Retina (tissue), 1 donor: ENCODE measurements around the gene ECEL1.

Source experiments
- DNase-seq: peaks from one replicate; pipeline ENCODE4 v3.0.0-alpha.2; 2016

ECEL1 gene

GRCh38 chr2:232522623-232523401 lies 35.2 kb upstream of the ECEL1 start:
- no peak for DNase-seq

- DNase-seq: peak; percentile 89
Measured at GRCh38 chr2:232521959-232522622, 34.5 kb upstream of the ECEL1 start.

- no peak for DNase-seq
Measured at GRCh38 chr2:232521098-232521497, 33.5 kb upstream of the ECEL1 start.

- DNase-seq: no peak
Measured at GRCh38 chr2:232520489-232520888, 32.9 kb upstream of the ECEL1 start.

- DNase-seq: peak; percentile 80
Measured at GRCh38 chr2:232519581-232520438, 32.2 kb upstream of the ECEL1 start, which contains the start of gene PRSS56. TSS of gene PRSS56 (plus strand) at chr2:232520388. CDS start at chr2:232520599, 211 bp downstream.

- no peak for DNase-seq
Measured at GRCh38 chr2:232518844-232519243, 31.2 kb upstream of the ECEL1 start.

GRCh38 chr2:232516551-232516950 lies 28.9 kb upstream of the ECEL1 start:
- no peak for DNase-seq

GRCh38 chr2:232515639-232516038 lies 28.0 kb upstream of the ECEL1 start:
- DNase-seq: no peak

- no peak for DNase-seq
Measured at GRCh38 chr2:232513353-232513752, 25.7 kb upstream of the ECEL1 start.

GRCh38 chr2:232512602-232513001 lies 25.0 kb upstream of the ECEL1 start:
- peak; percentile 77 for DNase-seq

- DNase-seq: no peak
Measured at GRCh38 chr2:232511336-232511890, 23.8 kb upstream of the ECEL1 start.

GRCh38 chr2:232508251-232508650 lies 20.6 kb upstream of the ECEL1 start:
- no peak for DNase-seq

- DNase-seq: no peak
Measured at GRCh38 chr2:232506709-232507108, 19.1 kb upstream of the ECEL1 start.

GRCh38 chr2:232505856-232506255 lies 18.2 kb upstream of the ECEL1 start:
- DNase-seq: peak; percentile 69

GRCh38 chr2:232504438-232504837 lies 16.8 kb upstream of the ECEL1 start:
- peak; percentile 52 for DNase-seq

- no peak for DNase-seq
Measured at GRCh38 chr2:232503809-232504323, 16.2 kb upstream of the ECEL1 start.

- peak; percentile 82 for DNase-seq
Measured at GRCh38 chr2:232502911-232503808, 15.5 kb upstream of the ECEL1 start.

- DNase-seq: peak; percentile 66
Measured at GRCh38 chr2:232502511-232502910, 14.9 kb upstream of the ECEL1 start.

- DNase-seq: peak; percentile 61
Measured at GRCh38 chr2:232501794-232502390, 14.3 kb upstream of the ECEL1 start.

GRCh38 chr2:232501331-232501771 lies 13.7 kb upstream of the ECEL1 start:
- DNase-seq: peak; percentile 29

- no peak for DNase-seq
Measured at GRCh38 chr2:232498452-232498851, 10.8 kb upstream of the ECEL1 start.
